ENCODE measurements around the gene CUX1.
"Not testable (repeated sequence)": the region's sequence is repeated elsewhere in the genome, so short reads cannot be mapped to it uniquely, and the experiment has no call there.

Gene CUX1

DNA sequence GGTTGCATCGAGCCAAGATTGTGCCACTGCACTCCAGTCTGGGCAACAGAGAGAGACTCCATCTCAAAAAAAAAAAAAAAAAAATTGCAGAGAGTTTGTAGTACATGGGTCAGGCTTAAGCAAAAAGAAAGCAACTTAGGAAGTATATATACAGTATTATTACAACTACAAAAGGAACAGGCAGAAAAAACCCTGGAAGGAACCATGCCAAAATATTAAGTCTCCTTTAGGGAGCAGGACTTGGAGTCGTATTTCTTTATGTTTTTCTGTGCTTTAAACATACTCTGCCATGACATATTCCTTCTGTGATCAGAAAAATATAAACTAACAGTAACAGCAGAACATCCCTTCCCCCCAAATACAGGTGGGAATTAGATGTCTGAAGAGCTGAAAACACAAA, 144.4 kb downstream of the CUX1 start:
- DNase-seq, result no peak

DNA sequence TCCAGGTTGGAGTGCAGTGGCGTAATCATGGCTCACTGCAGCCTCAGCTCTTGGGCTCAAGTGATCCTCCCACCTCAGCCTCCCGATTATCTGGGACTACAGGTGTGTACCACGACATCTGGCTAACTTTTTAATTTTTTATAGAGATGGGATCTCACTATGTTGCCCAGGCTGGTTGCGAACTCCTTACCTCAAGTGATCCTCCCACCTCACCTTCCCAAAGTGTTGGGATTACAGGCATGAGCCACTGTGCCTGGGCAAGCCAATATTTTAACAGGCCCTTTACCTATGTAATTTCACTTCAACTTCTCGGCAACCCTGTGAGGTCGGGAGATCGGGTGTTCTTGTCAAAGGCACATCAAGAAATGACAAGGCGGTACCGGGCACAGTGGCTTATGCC, 146.3 kb downstream of the CUX1 start:
- DNase-seq, result no peak

DNA sequence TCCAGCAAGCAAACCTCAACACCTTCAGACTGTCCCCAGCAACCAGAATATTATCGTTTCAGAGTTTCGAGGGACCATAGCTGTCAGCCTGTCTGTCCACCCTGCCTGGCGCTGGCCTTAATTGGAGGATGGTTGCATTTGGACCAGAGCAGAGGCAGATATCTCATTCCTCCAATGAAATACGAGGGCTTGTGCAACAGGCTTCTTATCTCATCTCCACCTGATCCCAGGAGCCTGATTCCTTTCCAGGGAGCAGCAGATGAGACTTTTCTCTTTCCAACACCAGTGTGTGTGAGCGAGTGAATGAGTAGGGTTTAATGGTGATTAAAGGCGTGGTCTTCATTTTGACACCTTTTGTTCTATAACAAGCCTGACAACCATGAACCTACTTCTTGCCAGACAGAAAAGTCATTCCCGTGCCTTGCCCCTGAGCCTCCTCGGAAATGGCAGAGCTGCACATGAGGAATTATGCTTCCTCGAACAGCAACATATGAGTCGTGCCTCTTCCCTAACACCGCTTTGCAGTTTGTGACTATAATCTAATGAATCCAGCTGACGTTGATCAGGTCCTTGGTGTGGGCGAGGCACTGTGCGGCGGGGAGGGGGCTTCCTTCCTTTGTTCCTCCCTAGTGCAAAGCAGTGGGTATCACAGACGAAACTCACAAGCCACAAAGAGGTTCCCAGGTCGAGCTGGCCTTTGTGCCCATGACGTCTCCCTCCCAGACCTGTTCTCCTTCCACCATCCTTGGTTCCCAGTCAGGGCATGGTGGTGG, 147.4 kb downstream of the CUX1 start:
- DNase-seq, result no peak

DNA sequence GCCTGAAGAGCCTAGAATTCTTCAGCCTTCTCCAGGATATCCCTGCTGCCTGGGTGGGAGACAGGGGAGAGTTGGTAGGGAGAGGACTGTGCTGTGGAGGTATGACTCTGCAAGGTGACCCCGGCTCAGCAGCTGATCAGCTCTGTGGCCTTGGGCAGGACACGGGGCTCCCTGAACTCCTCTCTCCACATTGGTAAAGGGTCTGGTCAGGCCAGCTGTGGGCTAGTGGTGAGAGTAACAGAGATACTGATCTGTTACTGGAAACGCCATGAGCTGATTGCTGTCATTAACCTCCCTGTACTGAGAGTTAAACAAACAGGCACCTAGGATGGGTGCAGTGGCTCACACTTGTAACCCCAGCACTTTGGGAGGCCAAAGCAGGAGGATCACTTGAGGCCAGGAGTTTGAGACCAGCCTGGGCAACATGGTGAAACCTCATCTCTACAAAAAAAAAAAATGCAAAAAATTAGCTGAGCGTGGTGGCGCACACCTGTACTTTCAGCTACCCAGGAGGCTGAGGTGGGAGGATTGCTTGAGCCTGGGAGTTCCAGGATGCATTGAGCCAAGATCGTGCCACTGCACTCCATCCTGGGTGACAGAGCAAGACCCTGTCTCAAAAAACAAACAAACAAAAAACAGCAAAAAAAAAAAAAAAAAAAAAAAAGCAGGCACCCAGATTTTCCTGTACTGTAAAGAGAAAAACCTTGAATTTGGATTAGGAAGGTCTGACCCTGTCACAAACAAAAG, 151.5 kb downstream of the CUX1 start:
- DNase-seq, result no peak

DNA sequence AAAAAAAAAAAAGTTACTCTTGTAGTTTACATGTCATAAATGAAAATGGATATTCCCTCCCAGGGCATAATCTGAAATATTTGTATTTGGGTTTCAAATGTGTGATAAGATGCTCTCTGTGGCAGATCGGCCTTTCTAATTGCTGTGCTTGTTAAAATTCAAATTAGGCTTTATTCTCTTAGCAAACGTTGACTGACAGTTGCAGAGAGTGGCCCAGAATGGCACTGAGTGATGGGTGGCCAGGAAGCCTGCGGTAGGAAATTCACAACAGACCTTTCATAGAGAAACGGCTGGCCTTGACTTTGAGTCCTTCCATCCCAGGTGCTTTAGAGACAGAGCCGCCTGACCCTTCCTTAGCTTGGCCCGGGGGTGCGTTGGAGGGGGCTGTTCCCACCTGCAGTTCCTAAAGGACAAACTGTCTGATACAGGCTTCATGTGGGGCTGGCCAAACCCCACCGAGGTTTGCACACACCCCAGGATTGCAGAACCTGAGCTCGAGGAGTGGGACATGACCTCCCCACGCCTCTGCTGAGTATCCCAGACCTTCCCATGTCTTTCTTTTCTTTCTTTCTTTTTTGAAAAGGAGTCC, 152.7 kb downstream of the CUX1 start:
- no peak for DNase-seq

DNA sequence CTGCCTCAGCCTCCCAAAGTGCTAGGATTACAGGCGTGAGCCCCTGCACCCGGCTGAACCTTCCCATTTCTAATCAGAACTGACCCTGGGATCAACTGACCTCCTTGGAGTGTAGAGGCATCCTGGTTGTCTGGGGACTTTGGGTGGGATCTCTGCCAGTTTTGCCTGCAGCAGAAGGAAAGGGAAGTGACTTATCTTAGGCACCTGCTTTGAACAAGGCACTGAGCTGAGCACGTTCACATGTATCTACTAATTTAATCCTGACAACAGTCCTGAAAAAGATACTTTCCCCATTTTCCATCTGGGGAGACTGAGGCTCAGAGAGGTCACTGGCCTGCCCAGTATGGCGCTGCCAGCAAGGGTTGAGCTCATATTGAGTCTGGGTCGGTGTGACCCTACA, 153.4 kb downstream of the CUX1 start:
- no peak for DNase-seq

DNA sequence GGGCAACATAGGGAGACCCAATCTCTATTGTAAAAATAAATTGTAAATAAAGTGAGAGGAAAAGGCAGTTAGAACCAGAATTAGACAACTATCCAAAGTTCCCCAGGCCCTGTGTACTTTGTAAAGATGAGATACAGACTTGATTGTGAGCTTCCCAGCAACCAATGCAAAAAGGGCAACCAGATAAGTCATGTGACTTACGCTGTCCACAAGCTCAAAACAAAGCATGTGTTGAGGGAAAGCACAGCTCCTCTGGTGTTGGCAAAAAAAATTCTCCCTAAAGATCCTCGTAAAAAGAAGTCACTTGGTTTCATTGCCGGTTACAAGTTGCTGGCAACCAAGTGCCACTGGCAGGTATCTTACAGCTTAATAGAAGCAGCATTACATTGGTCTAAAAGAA, 154.0 kb downstream of the CUX1 start:
- DNase-seq, result no peak

DNA sequence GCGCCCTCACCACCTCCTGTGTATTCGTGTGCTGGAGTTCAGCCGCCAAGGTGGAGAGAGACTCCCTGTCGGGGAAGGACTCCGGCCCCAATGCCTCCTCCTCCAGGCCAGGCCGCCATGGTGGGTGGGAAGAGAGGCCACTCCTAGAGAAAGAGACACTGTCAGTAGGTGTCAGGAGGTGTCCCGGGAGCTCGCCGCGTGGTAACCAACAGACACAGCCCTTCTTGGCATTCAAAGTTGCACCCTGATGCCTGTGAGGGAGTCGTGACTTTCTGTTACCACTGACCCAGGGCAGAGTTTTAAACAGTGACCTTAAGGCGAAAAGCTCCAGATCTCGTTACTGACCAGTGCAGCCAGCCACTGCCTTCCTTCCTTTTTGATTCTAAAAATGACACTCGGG, 155.2 kb downstream of the CUX1 start:
- no peak for DNase-seq

DNA sequence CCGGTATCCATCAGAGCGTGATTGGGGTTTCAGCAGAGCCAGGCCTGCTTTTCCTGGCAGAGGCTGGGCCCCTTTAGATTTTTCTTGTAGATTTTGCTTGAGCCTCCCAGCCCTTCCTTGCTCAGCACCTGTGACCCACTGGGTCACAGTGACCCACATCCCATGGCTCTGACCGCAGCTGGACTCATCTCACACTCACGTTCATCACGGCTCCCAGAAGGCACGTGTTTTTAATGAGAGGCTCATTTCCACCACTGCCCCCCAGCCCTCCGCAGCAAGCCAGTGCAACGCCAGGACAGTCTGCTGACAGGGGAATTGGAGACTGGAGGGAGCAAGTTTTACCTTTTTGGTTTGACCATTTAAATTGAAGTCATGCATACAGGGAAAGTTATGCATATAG, 155.7 kb downstream of the CUX1 start:
- no peak for DNase-seq

DNA sequence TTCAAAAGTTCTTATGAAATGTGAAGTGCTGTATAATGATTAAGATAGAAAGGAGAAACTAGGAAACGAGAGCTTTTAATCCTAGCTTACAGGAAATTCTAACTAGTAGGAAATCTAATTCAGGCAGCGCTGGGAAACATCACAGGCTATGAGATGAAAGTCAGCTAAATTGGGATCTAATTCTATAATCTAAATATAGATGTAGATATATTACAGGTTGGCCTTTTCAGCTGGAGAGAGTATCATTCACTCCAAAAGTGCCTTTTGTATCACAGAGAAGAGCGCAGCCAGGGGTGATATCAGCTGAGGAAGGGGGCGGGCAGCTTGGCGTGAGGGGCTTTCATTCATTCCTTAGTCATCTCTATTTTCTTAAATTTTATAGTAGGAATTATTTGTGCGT, 157.0 kb downstream of the CUX1 start:
- DNase-seq, result no peak

DNA sequence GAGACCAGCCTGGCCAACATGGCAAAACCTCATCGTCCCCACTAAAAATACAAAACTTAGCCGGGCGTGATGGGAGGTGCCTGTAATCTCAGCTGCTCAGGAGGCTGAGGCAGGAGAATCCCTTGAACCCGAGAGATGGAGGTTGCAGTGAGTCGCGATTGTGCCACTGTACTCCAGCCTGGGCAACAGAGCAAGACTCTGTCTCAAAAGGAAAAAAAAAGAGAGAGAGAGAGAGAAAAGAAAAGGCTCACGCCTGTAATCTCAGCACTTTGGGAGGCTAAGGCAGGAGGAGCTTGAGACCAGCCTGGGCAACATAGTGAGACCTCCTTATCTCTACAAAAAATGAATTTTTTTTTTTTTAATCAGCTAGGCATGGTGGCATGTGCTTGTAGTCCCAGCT, 157.6 kb downstream of the CUX1 start:
- no peak for DNase-seq

DNA sequence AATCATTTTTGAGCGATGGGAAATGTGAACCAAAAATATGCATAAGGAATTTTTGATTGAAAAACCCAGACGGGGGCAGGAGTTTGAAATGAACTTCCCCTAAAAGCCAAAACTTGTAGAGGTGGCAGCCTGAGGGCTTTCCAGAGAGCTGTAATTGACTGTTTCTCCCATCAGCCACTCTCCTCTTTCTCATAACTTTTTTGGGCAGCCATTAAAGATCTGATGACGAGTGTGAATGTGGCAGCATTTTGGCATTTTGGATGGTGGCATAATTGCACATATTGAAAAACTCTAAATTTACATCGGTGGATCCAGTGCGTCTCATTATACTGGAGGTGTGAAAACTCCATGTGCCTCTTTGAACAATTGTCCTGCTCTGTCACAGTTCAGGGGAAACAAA, 159.0 kb downstream of the CUX1 start:
- no peak for DNase-seq

DNA sequence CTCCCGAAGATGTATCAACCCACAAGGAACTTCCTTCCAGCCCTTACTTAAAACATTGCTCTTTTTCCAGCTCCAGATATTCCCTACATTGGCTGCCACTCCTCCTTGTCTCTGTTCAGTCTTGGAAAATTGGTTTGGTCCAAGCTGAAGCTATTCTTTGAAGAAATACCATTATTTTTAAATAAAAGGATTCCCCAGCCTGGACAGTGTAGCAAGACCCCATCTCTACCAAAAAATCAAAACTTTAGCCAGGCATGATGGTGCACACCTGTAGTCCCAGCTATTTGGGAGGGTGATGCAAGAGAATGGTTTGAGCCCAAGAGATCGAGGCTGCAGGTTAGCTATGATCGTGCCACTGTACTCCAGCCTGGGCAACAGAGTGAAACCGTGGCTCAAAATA, 159.8 kb downstream of the CUX1 start:
- no peak for DNase-seq

DNA sequence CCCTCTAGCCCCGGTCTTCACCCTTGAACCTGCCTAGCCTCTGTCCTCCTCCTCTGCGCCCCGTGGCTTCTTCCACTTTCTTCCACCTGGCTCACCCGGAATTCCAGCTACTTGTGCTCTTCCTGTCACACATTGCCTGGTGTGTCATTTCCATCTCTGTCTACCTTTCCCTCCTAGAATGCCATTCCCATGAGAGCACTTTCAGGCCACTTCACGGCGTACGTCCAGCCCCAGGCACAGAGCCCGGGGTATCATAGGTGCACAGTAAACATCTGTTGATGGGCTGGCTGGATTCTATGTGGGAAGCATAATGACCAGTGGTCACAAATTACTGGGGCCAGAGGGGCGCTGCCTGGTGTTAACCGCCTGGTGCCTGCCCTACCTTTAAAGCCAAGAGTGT, 161.3 kb downstream of the CUX1 start:
- no peak for DNase-seq

DNA sequence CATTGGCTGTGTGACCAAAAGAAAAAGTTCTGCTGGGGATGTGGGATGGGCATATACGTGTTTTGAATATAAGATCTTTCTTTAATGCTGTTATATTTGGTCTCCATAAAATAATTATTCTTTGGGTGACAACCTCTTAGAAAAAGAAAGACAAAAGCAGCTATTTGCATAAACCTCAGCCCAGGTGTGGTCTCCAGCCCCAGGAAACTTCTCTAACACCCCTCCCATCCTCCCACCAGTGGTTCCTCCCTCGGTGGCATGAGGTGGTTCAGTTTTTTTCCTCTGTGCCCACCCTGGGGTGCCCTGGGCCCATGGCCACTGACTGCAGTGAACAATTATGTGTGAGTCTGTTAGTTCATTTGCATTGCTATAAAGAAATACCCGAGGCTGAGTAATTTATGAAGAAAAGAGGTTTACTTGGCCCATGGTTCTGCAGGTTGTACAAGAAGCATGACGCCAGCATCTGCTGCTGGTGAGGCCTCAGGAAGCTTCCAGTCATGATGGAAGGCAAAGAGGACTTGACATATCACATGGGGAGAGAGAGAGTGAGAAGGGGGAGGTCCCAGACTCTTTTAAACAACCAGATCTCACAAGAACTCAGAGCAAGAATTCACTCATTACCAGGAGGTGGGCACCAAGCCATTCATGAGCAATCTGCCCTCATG, 165.9 kb downstream of the CUX1 start:
- DNase-seq, result no peak

DNA sequence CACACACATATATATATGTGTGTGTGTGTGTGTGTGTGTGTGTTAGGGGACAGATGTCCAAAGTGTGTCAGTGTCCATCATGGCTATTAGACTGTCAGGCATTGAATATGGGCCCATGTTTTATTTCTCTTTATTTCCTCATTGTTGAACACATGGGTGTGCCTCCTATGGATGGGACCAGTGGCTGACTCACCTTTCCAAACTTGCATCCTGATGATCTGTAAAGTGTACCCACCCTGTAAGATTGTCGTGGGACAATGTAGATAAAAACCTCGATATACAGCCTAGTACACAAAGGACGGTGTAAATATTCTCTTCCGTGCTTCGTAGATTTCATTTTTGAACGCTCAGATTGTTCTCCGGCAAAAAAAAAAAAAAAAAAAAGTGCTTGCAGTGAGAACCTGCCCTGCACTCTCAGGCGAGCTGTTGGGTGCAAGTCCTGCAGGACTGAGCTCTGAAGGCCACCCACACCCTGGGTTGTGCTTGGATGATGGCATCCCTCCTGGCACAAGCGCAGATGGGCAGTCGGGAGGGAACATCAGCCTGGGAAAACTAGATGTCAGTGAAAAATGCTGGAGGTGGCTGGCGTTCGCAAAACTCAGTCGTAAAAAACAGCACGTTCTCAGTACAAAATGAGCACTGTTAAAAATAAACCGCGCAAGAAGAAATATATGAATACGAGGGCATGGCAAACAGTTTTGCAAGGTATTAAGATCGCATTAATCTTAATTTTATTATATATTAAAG, 166.9 kb downstream of the CUX1 start:
- DNase-seq, result no peak

DNA sequence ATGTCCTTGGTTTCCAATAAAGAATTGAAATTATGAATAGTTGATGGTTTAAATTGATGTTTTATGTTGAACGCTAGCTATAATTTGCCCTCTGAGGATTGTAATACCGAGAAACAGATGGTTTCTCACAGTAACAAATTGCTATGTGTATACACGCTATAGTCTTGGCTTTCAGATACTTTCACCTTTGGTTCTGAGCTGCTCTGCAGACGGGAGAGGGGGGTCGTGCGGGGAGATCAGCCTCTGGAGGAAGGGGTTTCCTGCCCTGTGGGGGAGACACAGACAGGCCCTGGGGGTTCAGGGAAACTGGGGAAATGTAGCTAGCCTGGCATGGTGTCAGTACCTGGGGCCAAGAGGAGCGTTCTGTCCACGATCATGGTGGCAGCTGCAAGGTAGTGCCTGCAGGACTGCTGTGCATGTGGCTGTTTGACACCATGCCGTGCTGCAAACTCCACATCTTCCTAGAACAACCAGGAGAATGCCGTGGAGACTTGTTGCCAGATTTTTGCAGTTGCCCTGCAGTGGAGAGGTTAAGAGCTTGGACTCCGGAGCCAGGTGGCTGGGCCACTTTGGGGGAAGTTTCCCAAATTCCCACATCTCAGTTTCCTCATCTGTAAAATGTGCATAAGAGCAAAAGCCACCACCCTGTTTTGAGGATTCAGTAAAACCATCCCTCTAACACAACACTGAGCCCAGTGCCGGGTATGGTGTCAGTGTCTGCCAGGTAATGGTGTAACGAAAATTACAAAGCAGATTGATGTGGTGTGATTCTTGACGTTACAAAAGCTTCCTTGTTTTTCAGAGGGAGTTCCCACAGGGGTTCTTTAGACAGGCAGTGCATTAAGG, 167.9 kb downstream of the CUX1 start:
- DNase-seq, result no peak

DNA sequence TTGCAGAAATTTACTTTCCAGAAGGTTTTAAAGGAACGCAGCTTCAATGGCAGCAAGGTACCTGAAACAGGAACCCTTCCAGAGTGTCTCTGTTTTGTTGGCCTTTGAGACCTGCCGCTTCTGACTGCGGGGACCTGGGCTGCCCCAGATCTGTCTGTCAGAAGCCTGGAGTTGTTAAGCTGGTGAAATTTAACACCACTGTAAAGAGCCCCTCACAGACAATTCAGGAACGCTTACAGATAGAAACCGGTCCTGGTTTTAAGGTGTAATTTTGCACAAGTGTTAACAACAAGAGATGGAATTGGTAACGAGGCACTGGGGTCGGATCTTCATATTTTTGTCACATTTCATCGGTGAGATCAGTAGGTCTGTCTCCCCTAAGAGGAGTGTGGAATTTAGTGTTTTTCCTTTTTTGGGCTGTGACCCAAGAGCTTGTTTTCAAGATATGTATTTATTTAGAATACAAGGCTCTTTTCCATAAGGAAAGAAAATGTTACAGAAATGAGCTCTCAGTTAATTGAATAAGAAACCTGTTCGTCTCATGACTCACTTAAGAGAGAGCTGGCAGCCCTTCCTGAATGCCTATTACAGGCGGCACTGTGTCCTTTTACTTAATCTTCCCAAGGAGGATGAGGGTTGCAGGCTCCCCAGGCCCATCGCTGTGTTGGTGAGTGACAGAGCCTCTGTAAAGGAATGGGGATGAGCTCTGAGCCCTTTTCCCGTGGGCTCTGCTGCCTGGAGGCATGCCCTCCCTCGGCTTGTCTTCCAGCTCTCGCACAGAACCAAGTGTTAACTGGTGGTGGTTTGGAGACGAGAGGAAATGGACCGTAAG, 168.7 kb downstream of the CUX1 start:
- no peak for DNase-seq

DNA sequence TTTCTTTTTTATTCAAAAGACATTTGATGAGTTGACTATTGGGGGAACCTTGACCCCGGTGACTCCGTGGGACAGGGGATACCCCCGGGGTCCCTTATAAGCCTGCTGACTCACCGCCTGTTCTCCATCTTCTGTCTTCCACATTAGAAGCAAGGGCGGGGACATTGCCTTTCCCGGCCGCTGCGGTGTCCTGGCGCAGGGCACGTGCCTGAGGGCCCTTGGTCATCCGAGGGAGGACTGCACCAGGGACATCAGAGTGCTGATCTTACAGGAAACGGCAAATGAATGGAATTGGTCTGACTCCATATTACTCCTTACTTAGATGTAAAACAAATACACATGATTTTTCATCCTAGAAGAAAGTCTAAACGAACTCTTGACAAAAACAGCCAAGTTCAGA, 170.1 kb downstream of the CUX1 start:
- DNase-seq, result no peak

DNA sequence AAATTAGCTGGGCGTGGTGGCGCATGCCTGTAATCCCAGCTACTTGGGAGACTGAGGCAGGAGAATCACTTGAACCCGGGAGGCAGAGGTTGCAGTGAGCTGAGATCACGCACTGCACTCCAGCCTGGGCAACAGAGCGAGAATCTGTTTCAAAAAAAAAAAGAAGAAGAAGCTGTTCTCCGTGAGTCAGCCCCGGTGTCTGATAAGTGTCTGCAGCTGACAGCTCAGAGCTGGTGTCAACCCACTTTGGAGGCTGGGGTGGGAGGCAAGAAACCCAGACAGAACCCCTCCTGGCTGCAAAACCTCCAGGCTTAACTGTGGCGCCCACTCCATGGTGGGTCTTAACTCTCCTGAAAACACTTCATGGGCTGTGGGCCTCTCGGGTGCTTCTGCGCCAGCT, 170.6 kb downstream of the CUX1 start:
- not testable (repeated sequence) for DNase-seq

DNA sequence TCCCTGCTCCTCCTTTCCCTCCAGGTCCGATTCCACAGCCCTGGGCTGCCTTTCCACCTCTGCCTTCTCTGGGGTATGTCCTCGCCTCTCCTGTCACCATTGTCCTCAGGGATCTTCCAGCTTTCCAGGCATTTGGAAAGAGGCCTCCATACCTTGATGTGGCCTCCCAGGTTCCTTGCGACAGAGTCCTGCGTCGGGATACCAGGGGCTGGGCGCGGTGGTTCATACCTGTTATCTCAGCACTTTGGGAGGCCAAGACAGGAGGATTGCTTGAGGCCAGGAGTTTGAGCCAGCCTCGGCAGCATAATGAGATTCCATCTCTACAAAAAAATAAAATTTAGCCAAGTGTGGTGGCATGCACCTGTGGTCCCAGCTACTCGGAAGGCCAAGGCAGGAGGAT, 171.1 kb downstream of the CUX1 start:
- no peak for DNase-seq

Data from RPMI8226 (cell line).